GM19035 (cell line): Measurements from ENCODE around the gene COL5A1.
"Not testable (repeated sequence)": the region's sequence is repeated elsewhere in the genome, so short reads cannot be mapped to it uniquely, and the experiment has no call there.

Source experiments
- ATAC-seq: cut with Tn5 transposase; IDR thresholded peaks from one replicate; pipeline ENCODE4 v1.9.1; 2021; ENCODE audit not compliant: unreplicated experiment

COL5A1 gene

DNA sequence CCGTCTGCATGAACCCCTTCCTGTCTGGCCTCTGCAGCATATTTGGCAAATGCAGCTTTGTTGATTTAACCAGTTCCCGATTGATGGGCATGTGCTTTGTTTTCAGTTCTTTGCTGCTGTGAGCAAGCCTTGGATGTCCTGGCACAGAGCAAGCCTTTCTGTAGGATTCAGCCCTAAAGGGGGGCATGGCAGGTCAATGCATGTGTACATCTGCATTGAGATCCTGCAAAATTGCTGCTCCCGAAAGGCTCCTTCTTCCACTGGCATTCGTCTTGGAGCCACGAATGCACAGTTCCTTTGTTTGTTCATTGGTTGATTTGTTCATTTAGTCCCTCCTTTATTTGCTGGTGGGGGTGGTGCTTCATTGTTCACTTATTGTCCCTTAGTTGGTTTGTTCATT lies 34.8 kb downstream of the COL5A1 start:
- no peak for ATAC-seq

DNA sequence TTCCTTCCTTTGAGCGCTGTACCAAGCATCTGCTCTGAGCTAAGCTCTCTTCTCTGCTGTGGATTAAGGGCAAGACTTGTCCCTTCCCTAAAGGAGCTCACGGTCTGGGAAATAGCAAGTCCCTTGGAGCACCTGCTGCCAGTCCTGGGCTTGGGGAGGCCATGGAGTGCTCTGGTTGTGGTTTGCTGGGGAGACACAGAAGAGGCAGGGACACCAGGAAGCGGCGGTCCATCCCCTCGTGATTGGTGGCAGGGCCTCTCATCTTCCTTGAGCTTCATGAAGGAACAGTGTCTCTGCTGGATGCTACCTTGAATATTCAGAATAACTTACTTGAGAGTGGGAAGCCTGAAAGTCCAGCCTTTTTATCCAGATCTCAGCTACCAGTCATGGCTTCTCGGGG lies 35.3 kb downstream of the COL5A1 start:
- ATAC-seq, result no peak

DNA sequence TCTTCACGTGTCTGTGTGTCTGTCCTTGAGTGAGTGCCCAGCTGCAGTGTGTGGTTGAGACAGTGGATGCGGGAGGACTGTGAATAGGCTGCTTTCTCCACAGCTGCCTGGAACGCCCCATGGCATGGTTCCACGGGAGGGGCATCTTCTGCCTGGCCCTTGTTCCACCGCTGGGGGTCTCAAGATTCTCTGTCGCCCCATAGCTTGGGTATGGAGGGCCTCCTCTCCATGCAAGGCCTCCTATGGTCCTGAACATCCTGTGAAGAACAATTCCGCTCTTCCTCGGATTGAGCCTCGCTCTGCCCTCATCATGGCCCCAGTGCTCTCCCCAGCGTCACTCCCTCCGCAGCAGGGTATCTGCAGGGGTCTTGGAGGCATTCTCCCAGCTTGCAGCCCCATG lies 36.1 kb downstream of the COL5A1 start:
- no peak for ATAC-seq

DNA sequence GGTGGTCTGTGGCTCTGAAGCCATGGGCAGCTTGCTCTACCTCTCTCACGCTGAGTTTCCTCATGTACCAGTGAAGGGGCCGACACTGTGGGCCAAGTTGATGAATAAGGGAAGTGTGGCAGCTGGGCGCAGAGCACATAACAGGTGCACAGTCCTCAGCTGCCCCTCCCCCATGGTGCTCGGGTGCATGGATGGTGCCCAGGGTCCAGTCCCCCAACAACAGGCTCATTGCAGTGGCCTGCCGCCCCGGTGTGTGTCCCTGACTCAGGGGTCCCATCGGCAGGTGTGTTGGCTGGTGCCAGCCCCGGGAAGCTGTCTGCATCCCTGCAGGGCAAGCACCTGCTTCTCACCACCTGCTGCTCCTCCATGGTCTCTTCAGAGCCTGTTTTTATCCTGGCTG lies 36.6 kb downstream of the COL5A1 start:
- ATAC-seq, result no peak

DNA sequence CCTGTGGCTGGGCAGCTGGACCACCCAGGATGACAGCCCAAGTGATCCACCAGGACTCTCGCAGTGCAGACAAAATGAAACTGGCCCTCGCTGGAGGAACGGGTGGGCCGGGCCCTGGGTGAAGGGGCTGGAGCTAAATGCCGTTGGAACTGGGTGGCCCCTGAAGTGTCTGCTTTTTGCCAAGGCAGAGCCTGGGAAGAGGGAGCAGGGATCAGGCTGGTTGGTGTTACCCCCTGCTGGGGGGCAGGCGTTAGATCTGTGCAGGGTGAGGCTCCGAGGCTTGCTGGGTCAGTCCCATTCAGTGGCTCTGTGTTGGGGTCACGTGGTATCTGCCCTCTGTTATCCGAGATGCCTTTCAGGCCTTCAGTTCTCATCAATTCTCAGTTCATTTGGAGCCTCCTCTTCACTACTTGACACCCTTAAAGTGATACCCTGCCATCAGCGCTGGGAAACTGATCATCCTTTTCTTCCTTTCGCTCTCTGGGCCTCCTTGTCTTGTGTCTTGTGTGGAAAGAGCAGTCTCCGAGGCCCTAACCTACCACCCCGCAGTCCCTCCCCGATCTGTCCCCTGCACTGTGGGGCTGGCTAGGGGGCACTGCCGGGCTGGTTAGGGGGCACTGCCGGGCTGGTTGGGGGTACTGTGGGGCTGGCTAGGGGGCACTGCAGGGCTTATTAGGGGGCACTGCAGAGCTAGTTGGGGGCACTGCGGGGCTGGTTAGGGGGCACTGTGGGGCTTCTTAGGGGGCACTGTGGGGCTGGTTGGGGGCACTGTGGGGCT lies 37.3 kb downstream of the COL5A1 start:
- no peak for ATAC-seq

DNA sequence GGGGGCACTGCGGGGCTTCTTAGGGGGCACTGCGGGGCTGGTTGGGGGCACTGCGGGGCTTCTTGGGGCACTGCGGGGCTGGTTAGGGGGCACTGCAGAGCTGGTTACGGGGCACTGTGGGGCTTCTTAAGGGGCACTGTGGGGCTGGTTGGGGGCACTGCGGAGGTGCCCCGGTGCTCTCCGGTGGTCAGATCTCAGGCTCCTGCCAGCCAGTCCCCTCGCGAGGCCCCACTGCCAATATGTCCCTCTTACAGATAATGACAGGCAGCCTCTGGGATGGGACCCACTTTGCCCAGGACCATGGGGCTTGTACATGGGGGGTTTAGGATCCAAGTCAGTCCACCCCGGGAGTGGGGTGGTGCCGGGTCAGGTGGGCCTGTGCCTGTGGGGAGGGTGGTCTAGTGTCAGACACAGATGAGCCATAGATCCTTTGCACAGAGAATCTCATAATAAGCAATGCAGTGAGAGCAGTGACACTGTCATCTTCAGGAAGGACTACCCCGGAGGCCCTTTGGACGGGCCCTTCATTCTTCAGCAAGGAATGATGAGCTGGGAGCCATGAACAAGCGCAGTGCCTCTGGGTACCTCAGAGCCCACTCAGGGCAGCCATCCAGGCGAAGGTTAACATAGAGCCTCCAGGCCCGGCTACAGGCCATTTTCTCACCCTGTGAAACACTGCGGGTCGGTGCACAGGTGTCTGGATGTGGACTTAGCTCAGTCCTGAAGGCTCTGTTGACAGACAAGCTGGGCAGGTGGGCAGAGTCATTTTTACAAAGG lies 38.2 kb downstream of the COL5A1 start:
- ATAC-seq, result no peak

DNA sequence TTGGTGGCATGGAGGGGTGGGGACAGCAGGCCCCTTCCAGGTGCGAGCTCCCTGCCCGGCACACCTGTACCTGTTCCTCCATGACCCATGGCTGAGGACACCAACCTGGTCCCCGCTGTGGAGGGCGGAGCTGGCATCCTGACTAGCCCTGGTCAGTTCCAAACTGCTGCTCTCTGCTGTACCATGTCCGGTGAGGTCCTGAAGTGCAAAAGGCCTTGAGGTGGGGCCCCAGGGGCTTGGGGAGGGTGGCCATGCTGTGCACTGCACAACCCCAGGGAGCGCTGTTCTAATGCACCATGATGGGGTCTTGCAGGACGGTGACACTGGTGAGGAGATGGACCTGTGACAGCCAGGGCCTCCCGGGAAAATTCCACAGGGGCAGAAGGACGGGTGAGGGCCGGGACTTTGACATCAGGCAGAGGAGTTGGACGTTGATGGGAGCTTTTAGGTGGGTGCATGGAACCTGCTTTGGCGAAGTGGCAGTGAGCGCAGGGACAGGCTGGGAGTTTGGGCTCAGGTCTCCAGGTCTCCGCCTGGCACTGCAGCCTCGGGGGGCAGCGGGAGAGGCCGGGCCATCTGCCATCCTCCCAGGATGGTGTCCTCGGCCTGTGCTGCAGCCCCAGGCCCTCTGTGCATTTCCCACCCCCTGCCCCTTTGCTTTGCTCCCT lies 38.9 kb downstream of the COL5A1 start:
- ATAC-seq, result no peak

DNA sequence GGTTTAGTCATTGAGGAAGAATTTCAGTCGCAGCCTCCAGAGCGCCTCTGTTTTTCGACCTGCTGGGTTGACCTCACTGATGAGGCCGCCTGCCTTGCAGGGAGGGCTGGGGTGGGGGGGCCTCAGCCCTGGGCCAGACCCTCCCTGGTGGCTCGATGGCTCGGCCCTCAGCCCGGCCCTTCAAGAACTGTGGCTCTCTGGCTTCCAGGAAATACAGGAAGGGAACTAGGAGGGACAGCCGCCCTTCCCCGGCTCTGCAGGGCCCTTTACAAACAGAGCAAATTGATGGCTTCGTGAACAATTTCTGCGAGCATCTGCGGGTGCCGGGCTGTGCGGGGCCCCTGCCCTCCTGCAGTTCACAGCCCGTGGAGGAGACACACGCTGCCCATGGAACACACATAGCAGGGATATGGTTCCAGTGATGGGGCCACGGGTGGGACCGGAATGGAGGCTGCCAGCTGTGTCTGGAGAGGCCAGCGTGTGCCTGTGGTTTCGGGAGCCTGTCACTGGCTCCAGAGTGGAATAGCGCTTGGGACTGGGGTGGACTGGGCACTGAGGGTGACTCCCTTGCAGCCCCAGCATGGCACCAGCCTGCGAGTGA lies 39.6 kb downstream of the COL5A1 start:
- ATAC-seq, result no peak

DNA sequence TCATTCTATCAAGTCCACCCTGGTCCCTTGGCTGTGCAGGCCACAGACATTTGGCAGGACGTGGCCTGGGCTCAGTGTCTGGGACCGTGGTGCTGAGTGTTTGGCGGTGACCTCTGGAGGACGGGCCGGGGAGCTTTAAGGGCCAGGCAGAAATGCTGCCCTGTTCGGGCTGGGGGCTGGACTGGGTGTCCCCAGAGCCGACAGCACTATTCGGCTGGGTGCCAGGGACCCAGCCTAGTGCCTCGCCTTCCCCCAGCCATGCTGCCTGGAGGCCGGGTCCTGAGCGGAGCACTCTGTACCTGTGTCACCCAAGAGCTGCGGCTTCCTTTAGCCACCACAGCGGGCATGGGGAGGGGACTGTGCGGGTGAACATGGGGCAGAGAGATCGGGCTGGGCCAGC lies 40.4 kb downstream of the COL5A1 start:
- no peak for ATAC-seq

DNA sequence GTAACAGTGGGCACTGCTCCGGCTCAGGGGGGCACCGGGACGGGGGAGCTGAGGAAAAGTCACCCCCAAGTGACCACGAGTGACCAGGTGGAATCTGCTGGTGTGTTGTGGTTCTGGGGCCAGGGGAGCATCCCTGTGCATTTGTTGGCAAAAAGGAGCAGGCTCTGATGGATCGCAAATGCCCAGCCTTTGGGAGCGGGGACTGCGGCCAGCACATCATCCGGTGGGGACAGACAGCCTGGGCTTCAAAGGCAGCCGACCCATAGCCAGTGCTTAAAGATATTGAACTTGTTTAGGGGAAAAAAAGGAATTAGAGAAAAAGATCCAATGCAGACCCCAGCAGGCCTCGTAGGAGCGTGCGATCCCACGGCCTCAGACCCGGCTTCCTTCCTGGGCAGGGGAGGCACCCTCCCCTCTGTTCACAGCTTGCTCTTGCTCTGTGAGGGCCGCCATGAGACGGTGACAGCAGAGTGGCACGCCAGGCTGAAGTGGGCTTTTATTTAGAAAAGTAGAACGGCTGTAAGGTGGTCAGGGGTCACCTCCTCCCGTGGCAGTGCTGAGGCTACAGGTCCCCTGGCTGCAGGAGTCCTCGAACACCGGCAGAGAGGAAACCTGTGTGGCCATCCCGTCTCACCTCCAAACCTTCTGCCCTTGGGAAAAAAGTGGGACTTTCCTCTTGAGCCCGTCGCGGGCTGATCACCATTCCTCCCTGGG lies 41.2 kb downstream of the COL5A1 start:
- no peak for ATAC-seq

DNA sequence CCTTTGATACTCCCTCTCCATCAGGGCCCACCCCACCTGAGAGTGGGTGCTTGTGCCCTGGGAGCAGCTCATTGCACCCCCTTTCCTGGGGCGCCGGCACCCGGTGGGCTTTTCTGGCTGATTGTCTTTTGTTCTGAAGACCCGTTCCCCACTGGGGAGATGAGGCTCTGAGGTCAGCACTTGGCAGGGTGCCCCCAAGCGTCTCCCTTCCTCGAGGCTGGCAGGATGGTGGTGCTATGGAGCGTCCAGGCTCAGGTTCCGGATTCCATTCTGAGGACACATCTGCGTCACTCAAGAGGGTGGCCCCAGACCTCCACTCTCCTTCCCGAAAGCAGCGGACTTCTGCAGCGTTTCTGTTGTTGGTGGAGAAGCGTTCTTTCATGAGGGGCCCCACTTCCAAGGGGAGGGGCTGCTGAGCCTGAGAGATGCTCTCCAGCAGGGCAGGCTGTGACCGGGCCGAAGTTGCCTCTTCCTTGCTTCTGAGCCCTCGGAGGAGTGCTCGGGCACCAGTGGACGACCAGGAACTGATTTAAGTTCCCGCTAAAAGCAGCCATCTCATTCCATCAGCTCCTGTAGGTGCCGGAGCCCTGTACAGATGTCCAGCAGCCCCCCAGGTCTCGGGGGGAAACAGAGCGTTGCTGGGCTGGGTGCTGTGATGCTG lies 42.2 kb downstream of the COL5A1 start:
- ATAC-seq, result no peak

DNA sequence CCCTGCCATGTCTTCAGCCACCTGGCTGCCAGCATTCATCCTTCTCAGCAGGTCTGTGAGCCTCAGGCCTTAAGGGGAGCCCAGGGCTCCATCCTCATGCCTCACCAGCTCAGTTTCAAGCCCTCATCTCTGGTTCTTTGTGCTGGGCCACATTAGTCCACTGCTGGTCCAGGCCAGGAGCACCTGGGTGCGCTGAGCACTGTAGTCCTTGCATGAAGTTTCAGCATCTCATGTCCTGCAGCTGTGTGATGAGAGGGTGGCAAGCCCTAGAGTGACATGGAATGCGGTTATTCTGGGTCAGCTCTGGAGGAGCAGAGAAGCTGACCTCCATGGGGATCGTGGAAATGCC lies 42.7 kb downstream of the COL5A1 start:
- ATAC-seq, result no peak

DNA sequence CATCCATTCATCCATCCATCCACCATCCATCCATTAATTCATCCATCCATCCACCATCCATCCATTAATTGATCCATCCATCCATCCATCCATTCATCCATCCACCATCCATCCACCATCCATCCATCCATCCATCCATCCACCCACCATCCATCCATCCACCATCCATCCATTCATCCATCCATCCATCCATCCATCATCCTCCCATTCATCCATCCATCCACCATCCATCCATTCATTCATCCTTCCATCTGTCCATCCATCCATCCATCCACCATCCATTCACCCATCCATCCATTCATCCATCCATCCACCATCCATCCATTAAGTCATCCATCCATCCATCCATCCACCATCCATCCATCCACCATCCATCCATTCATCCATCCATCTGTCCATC lies 43.3 kb downstream of the COL5A1 start:
- ATAC-seq, result not testable (repeated sequence)

DNA sequence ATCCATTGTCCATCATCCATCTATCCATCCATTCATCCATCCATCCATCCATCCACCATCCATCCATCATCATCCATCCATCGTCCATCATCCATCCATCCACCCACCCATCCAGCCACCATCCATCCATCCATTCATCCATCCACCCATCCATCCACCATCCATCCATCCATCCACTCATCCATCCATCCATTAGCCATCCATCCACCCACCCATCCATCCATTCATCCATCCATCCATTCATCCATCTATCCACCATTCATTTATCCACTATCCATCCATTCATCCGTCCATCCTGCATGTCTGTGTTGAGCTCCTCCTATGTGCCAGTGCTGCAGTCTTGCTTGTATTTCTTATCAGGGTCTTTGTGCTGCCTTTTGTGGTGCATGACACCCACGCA lies 44.2 kb downstream of the COL5A1 start:
- ATAC-seq, result no peak

DNA sequence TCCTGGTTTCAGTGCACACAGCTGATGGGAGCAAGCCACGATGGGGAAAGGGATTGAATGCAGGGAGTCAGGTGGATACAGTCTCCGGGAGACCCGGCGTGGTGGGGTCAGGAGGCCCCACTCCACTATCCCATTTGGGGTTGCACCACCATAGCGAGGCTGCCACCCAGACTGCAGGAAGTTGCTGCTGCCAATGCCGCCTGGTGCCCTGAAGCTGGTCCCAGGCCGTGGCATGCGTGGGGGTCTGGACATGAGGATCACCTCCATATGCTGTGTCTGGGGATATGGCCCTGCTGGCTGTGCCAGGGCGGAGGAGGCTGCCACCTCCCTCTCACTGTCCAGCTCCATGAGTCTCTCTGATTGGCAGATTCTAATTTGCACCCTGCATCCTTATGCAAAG lies 45.3 kb downstream of the COL5A1 start:
- ATAC-seq, result no peak

DNA sequence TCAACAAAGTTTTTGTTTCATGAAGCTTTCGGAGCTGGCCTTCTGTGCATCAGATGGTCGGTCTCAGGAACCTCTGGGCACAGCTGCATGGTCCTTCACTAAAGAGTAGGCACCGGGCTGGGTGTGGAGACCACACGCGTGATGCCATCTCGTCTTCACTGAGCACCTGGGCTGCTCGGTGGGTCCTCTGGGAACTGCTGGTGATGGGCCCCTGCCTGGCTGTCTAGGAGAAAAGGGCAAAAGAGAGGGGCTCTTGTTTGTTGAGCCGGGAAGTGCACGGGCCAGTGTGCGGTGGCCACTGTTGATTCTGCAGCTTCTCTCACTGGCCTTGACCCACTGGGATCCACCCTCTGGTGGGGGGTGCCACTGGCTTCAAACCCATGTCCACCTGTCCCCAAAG lies 46.0 kb downstream of the COL5A1 start:
- no peak for ATAC-seq

DNA sequence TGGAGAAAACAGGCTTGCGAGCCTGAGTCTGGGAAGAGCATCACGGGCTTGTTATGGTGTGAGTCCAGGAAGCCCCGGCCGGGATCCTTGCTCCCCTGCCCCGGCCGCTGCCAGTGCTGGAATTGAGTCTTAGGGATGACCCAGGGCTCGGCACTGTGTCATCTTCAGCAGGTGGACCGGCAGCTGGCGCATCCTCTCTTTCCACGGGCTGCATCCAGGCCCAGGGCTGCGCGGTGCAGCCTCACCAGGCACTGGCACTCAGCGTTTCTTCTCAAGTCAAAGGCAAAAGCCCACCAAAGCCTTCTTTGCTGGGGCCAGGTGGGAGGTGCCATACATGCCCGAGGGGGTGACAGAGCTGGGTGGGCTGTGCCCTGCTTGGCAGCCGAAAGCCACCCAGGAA lies 46.6 kb downstream of the COL5A1 start:
- no peak for ATAC-seq

DNA sequence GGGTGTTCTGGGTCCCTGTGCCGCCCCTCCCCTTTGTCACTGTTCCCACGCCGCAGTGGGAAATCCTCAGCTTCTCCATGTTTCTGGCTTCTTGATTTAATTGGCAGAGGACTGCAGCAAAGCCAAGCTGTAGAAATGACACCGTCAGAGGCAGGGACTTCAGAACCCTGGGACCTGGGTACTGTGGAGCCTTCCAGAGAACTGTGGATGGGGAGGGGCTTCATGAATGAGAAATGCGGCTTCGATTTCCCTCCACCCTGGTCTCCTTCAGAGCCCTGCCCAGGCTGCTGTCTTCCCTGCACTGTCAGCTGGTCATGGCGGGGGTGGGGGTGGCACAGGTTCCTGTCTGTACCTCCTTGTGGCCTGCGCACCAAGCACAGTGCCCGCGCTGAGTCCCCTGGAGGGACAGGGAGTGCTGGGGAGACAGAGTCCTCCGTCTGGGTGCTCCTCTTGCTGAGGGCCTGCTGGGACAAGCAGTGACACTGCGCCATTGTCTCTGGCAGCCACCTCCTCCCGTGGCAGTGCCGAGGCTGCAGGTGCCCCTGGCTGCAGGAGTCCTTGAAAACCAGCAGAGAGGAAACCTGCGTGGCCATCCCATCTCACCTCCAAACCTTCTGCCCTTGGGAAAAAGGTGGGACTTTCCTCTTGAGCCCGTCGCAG lies 47.2 kb downstream of the COL5A1 start:
- ATAC-seq, result no peak

DNA sequence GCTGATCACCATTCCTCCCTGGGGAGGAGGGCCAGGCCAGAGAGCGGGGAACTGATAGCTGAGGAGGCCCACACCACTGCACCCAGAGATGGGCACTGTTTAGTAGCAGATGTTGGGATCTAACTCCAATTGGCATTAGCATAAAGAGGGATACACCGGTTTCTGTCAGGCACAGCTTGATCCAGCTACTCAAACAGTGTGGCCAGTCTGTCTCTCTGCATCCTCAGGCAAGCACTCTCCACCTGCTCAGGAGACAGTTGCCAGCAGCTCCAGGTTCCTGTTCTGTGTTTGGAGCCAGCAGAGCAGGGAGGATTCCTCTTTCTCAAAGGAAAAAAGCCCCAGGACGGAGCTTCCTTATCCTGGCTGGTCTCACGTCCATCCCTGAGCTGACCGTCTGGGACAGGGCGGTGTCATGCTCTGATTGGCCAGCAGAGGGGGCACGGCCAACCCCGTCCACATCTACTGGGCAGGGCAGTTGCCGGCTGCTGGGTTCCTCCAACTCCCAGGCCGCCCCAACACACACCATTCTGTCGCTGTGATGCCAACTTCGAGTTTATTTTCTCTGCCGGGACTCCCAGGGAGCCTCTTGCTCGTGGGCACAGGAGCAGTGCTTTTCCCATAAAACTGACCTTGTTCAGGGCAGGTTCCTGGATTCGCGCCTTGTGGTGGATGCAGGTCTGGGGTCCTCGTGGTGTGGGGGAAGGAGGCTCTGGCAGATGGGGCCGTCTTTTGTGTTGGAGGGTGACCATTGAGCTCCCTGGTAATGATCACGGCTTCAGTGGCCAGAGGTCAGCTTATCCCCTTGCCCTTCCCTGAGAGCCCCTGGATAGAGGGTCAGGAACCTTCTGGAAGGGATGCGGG lies 47.9 kb downstream of the COL5A1 start:
- ATAC-seq, result no peak
